GM23338 (cell line): ENCODE data around the gene COL18A1. TPM values are rescaled to one million over a fixed set of nuclear protein-coding genes. Genes with fewer than 3 reads are reported as not detected.
A peak's percentile ranks its signal among the peaks of the same experiment; 100 is the strongest.

Experiments used
- ATAC-seq: fragments of 200-7000 bp; cut with Tn5 transposase; 3 replicates; pipeline ENCODE4 v1.9.1; 2020
- DNase-seq: peaks from one replicate; pipeline ENCODE4 v3.0.0-alpha.2; 2015; ENCODE audit warnings: low spot score
- H2AFZ ChIP-seq: fragments of 200-600 bp; sonication (generic); 2 replicates; pipeline ENCODE4 v1.8.0; 2016; ENCODE audit warnings: antibody characterized with exemption, mild to moderate bottlenecking, moderate library complexity
- H3F3A ChIP-seq: fragments of 200-600 bp; sonication (generic); replicated peaks from 2 replicates; pipeline ENCODE4 v1.8.0; 2017; ENCODE audit warnings: antibody characterized with exemption, mixed run types, low read depth
- H3K27ac ChIP-seq: fragments of 200-600 bp; sonication (generic); 2 replicates; pipeline ENCODE4 v1.6.1; 2016; ENCODE audit warnings: low read depth
- H3K27me3 ChIP-seq: fragments of 200-600 bp; sonication (generic); 2 replicates; pipeline ENCODE4 v1.8.0; 2016; ENCODE audit warnings: mild to moderate bottlenecking, mixed run types, moderate library complexity; ENCODE audit not compliant: insufficient read depth
- H3K36me3 ChIP-seq: fragments of 200-600 bp; sonication (generic); 2 replicates; pipeline ENCODE4 v1.8.0; 2016; ENCODE audit warnings: mild to moderate bottlenecking; ENCODE audit not compliant: insufficient read depth
- H3K4me1 ChIP-seq: fragments of 200-600 bp; sonication (generic); 2 replicates; pipeline ENCODE4 v1.8.0; 2016; ENCODE audit warnings: mild to moderate bottlenecking, moderate library complexity; ENCODE audit not compliant: insufficient read depth
- H3K4me2 ChIP-seq: fragments of 200-600 bp; sonication (generic); 2 replicates; pipeline ENCODE4 v1.7.1; 2017; ENCODE audit warnings: mixed run types
- H3K4me3 ChIP-seq: fragments of 200-600 bp; sonication (generic); 2 replicates; pipeline ENCODE4 v1.6.1; 2016; ENCODE audit warnings: mixed run types
- H3K79me2 ChIP-seq: fragments of 200-600 bp; sonication (generic); replicated peaks from 2 replicates; pipeline ENCODE4 v1.8.0; 2017; ENCODE audit warnings: mild to moderate bottlenecking; ENCODE audit not compliant: insufficient read depth
- H3K9me2 ChIP-seq: fragments of 200-600 bp; sonication (generic); 2 replicates; pipeline ENCODE4 v1.8.0; 2017; ENCODE audit not compliant: insufficient read depth
- H4K20me1 ChIP-seq: fragments of 200-600 bp; sonication (generic); replicated peaks from 2 replicates; pipeline ENCODE4 v1.8.0; 2017; ENCODE audit warnings: mild to moderate bottlenecking; ENCODE audit not compliant: insufficient read depth
- H3K27ac Mint-ChIP-seq: 2 replicates; pipeline ENCODE4 v1.8.0; 2020; ENCODE audit warnings: inconsistent platforms, mild to moderate bottlenecking, moderate library complexity, mixed read lengths
- H3K27me3 Mint-ChIP-seq: 3 replicates; pipeline ENCODE4 v1.8.0; 2022; ENCODE audit warnings: low read depth, mild to moderate bottlenecking, moderate library complexity, mixed read lengths, inconsistent platforms; ENCODE audit not compliant: insufficient read depth, poor library complexity
- H3K36me3 Mint-ChIP-seq: 3 replicates; pipeline ENCODE4 v1.8.0; 2021; ENCODE audit warnings: low read depth, mild to moderate bottlenecking, inconsistent platforms, moderate library complexity, mixed read lengths
- H3K4me1 Mint-ChIP-seq: 3 replicates; pipeline ENCODE4 v1.8.0; 2020; ENCODE audit warnings: mild to moderate bottlenecking, inconsistent platforms, mixed read lengths
- H3K4me3 Mint-ChIP-seq: 3 replicates; pipeline ENCODE4 v1.8.0; 2021; ENCODE audit warnings: moderate library complexity, mild to moderate bottlenecking, inconsistent platforms, mixed read lengths
- H3K9me3 Mint-ChIP-seq: 3 replicates; pipeline ENCODE4 v1.8.0; 2020; ENCODE audit warnings: moderate library complexity, mild to moderate bottlenecking, inconsistent platforms, mixed read lengths
- CREB1 ChIP-seq: fragments of 250-450 bp; sonication (Bioruptor Pico); IDR thresholded peaks from 2 replicates; pipeline ENCODE4 v1.5.0; 2020; ENCODE audit warnings: low read depth, mild to moderate bottlenecking, moderate library complexity
- CTCF ChIP-seq, 2 experiments: fragments of 200-600 bp in 1 of 2; sonication (generic) in 1 of 2; conservative IDR thresholded peaks; 2 replicates each; pipeline versions ENCODE4 v1.5.1 to v1.6.1; 2016 to 2017; ENCODE audit warnings: antibody characterized with exemption in 2 of 2, low read depth in 2 of 2, mild to moderate bottlenecking in 2 of 2, moderate library complexity in 1 of 2
- ETS1 ChIP-seq: IDR thresholded peaks from 2 replicates; pipeline ENCODE4 v1.6.1; 2016; ENCODE audit warnings: antibody characterized with exemption
- EZH2phosphoT487 ChIP-seq: fragments of 200-600 bp; sonication (generic); IDR thresholded peaks from one replicate; pipeline ENCODE4 v1.8.1; 2018; ENCODE audit warnings: antibody characterized with exemption; ENCODE audit not compliant: unreplicated experiment
- JUNB ChIP-seq: IDR thresholded peaks from one replicate; pipeline ENCODE4 v1.6.1; 2016; ENCODE audit warnings: antibody characterized with exemption; ENCODE audit not compliant: unreplicated experiment
- NANOG ChIP-seq: IDR thresholded peaks from 2 replicates; pipeline ENCODE4 v1.6.1; 2016; ENCODE audit warnings: antibody characterized with exemption, borderline replicate concordance
- POLR2AphosphoS5 ChIP-seq: IDR thresholded peaks from 2 replicates; pipeline ENCODE4 v1.6.1; 2016; ENCODE audit warnings: antibody characterized with exemption, low read depth
- STAT1 ChIP-seq: IDR thresholded peaks from one replicate; pipeline ENCODE4 v1.6.1; 2016; ENCODE audit warnings: antibody characterized with exemption; ENCODE audit not compliant: unreplicated experiment
- ZNF114 ChIP-seq: fragments of 250-450 bp; sonication (Bioruptor Pico); IDR thresholded peaks from 2 replicates; pipeline ENCODE4 v1.5.0; 2020; ENCODE audit warnings: mild to moderate bottlenecking, moderate library complexity
- polyA plus RNA-seq: library from polyadenylated mRNA; unstranded; fragments of >200 nt; fragmentation: Nextera tagmentation; extraction: Ambion mirVana; gene quantifications from 2 replicates; pipeline ENCODE4 v1.2.1, GENCODE V29; 2016
- total RNA-seq: library from RNA; depleted of rRNA; stranded (reverse); fragments of >200 nt; shearing (Covaris generic); gene quantifications from 2 replicates; pipeline ENCODE4 v1.2.3, GENCODE V29; 2014
- TF ChIP-seq, protein P1 (sequence below): fragments of 250-450 bp; sonication (Bioruptor Pico); IDR thresholded peaks from 2 replicates; pipeline ENCODE4 v1.5.0; 2020; ENCODE audit warnings: mild to moderate bottlenecking, moderate library complexity
- TF ChIP-seq, protein P2 (sequence below): IDR thresholded peaks from one replicate; pipeline ENCODE4 v1.6.1; 2018; ENCODE audit warnings: antibody characterized with exemption; ENCODE audit not compliant: unreplicated experiment

Gene COL18A1
- total and polyA plus RNA-seq, 2 experiments from 2014 or later, result 38.4 to 430 TPM

- TF ChIP-seq, protein P1, sequence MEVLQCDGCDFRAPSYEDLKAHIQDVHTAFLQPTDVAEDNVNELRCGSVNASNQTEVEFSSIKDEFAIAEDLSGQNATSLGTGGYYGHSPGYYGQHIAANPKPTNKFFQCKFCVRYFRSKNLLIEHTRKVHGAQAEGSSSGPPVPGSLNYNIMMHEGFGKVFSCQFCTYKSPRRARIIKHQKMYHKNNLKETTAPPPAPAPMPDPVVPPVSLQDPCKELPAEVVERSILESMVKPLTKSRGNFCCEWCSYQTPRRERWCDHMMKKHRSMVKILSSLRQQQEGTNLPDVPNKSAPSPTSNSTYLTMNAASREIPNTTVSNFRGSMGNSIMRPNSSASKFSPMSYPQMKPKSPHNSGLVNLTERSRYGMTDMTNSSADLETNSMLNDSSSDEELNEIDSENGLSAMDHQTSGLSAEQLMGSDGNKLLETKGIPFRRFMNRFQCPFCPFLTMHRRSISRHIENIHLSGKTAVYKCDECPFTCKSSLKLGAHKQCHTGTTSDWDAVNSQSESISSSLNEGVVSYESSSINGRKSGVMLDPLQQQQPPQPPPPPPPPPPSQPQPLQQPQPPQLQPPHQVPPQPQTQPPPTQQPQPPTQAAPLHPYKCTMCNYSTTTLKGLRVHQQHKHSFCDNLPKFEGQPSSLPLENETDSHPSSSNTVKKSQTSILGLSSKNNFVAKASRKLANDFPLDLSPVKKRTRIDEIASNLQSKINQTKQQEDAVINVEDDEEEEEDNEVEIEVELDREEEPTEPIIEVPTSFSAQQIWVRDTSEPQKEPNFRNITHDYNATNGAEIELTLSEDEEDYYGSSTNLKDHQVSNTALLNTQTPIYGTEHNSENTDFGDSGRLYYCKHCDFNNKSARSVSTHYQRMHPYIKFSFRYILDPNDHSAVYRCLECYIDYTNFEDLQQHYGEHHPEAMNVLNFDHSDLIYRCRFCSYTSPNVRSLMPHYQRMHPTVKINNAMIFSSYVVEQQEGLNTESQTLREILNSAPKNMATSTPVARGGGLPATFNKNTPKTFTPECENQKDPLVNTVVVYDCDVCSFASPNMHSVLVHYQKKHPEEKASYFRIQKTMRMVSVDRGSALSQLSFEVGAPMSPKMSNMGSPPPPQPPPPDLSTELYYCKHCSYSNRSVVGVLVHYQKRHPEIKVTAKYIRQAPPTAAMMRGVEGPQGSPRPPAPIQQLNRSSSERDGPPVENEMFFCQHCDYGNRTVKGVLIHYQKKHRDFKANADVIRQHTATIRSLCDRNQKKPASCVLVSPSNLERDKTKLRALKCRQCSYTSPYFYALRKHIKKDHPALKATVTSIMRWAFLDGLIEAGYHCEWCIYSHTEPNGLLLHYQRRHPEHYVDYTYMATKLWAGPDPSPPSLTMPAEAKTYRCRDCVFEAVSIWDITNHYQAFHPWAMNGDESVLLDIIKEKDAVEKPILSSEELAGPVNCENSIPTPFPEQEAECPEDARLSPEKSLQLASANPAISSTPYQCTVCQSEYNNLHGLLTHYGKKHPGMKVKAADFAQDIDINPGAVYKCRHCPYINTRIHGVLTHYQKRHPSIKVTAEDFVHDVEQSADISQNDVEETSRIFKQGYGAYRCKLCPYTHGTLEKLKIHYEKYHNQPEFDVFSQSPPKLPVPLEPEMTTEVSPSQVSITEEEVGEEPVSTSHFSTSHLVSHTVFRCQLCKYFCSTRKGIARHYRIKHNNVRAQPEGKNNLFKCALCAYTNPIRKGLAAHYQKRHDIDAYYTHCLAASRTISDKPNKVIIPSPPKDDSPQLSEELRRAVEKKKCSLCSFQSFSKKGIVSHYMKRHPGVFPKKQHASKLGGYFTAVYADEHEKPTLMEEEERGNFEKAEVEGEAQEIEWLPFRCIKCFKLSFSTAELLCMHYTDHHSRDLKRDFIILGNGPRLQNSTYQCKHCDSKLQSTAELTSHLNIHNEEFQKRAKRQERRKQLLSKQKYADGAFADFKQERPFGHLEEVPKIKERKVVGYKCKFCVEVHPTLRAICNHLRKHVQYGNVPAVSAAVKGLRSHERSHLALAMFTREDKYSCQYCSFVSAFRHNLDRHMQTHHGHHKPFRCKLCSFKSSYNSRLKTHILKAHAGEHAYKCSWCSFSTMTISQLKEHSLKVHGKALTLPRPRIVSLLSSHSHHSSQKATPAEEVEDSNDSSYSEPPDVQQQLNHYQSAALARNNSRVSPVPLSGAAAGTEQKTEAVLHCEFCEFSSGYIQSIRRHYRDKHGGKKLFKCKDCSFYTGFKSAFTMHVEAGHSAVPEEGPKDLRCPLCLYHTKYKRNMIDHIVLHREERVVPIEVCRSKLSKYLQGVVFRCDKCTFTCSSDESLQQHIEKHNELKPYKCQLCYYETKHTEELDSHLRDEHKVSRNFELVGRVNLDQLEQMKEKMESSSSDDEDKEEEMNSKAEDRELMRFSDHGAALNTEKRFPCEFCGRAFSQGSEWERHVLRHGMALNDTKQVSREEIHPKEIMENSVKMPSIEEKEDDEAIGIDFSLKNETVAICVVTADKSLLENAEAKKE (CRISPR knock-in tag), result no peak
Observed at GRCh38 chr21:45542242-45542666, 137.3 kb downstream of the COL18A1 start, which contains the start of gene SLC19A1 (continued).

GRCh38 chr21:45542667-45543370 is 137.9 kb downstream of the COL18A1 start:
- no peaks in the 10 kb centered on the region; the same call in 1 of the 2 replicates for H3K4me1 ChIP-seq

More at GRCh38 chr21:45542667-45543370, 137.9 kb downstream of the COL18A1 start:
- no peaks in the 10 kb centered on the region for H3K36me3 Mint-ChIP-seq
- peaks cover 9% of the 10 kb centered on the region for H3K9me3 Mint-ChIP-seq
- Histone ChIP-seq H3K27me3 (no peaks in the 10 kb centered on the region), H3K27ac (no peak overlapping the region), H3K4me2 (peak overlapping the region; percentile 81), H3F3A (no peaks in the 10 kb centered on the region), H3K4me3 (peak overlapping the region; percentile 64), H3K79me2 (peaks cover 33% of the 10 kb centered on the region), H3K36me3 (no peaks in the 10 kb centered on the region), H2AFZ (no peak overlapping the region), H3K9me2 (peaks cover 2% of the 10 kb centered on the region; the same call in 1 of the 2 replicates), H4K20me1 (0 out of 2 replicates have a peak, but pooled peaks cover 4% of the 10 kb centered on the region)
- H3K4me1 Mint-ChIP-seq, result peaks cover 7% of the 10 kb centered on the region
- TF ChIP-seq NANOG (no peak), ZNF114 (no peak), STAT1 (no peak), CTCF (conservative IDR thresholded peaks at IDR 0.05; ENCODE audit: low read depth in 2 of 2) (no peak), JUNB (no peak), CREB1 (CRISPR knock-in tag) (no peak), ETS1 (no peak), POLR2AphosphoS5 (no peak), EZH2phosphoT487 (no peak)
- TF ChIP-seq, protein P2, sequence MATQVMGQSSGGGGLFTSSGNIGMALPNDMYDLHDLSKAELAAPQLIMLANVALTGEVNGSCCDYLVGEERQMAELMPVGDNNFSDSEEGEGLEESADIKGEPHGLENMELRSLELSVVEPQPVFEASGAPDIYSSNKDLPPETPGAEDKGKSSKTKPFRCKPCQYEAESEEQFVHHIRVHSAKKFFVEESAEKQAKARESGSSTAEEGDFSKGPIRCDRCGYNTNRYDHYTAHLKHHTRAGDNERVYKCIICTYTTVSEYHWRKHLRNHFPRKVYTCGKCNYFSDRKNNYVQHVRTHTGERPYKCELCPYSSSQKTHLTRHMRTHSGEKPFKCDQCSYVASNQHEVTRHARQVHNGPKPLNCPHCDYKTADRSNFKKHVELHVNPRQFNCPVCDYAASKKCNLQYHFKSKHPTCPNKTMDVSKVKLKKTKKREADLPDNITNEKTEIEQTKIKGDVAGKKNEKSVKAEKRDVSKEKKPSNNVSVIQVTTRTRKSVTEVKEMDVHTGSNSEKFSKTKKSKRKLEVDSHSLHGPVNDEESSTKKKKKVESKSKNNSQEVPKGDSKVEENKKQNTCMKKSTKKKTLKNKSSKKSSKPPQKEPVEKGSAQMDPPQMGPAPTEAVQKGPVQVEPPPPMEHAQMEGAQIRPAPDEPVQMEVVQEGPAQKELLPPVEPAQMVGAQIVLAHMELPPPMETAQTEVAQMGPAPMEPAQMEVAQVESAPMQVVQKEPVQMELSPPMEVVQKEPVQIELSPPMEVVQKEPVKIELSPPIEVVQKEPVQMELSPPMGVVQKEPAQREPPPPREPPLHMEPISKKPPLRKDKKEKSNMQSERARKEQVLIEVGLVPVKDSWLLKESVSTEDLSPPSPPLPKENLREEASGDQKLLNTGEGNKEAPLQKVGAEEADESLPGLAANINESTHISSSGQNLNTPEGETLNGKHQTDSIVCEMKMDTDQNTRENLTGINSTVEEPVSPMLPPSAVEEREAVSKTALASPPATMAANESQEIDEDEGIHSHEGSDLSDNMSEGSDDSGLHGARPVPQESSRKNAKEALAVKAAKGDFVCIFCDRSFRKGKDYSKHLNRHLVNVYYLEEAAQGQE, result no peak
- DNase-seq (peak; percentile 59), ATAC-seq (peak; percentile 47)
- no peak overlapping the region for H3K27ac Mint-ChIP-seq
- peak overlapping the region; percentile 32; the same call in 1 of the 3 replicates for H3K4me3 Mint-ChIP-seq
- peaks cover 11% of the 10 kb centered on the region for H3K27me3 Mint-ChIP-seq
